Muscle layer of duodenum (tissue), 2 donors: ENCODE data around the gene DHTKD1.

ENCODE experiments used
- H3K27ac ChIP-seq: one replicate; pipeline ENCODE4 v1.7.0; 2013; ENCODE audit warnings: mild to moderate bottlenecking, low read length
- H3K27me3 ChIP-seq: one replicate; pipeline ENCODE4 v1.7.0; 2013; ENCODE audit warnings: low read depth, mild to moderate bottlenecking, control low read depth, low read length
- H3K36me3 ChIP-seq, 2 donors: one replicate each; pipeline ENCODE4 v1.7.0; 2013; ENCODE audit warnings: low read length in 2 of 2, control low read depth in 1 of 2, mild to moderate bottlenecking in 1 of 2; ENCODE audit not compliant: insufficient read depth in 2 of 2, control insufficient read depth in 1 of 2
- H3K4me1 ChIP-seq, 2 donors: one replicate each; pipeline ENCODE4 v1.7.0; 2013; ENCODE audit warnings: low read length in 2 of 2, mild to moderate bottlenecking in 2 of 2, control low read depth in 1 of 2, moderate library complexity in 1 of 2; ENCODE audit not compliant: insufficient read depth in 2 of 2, control insufficient read depth in 1 of 2
- H3K4me3 ChIP-seq, 2 donors: one replicate each; pipeline ENCODE4 v1.7.0; 2013; ENCODE audit warnings: low read length in 2 of 2, low read depth in 1 of 2, mild to moderate bottlenecking in 1 of 2
- H3K9me3 ChIP-seq, 2 donors: one replicate each; pipeline ENCODE4 v1.7.0; 2013; ENCODE audit warnings: low read length in 2 of 2, control low read depth in 1 of 2, mild to moderate bottlenecking in 1 of 2; ENCODE audit not compliant: control insufficient read depth in 1 of 2
- donor health status: healthy.

DHTKD1 gene

DNA sequence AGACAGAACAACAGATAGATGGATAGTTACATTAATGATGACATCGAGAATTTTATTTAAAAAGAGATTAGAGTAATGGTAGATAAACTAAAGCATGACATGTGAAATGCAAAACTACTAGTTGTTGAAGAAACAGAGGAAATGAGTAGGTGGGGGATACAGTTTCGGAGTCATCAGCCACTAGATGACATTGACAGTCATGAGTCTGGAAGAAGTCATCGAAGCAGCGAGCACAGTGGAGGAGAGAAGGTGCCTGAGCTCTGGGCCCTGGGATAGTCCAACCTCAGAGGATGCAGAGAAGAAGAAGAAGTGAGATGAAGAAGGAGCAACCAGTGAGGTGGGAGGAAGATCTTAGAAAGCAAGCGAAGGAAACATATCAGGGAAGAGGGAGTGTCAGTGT, 40.5 kb downstream of the DHTKD1 start:
- Histone ChIP-seq H3K4me1 (no peaks in the 10 kb centered on the region), H3K27me3 (no peaks in the 10 kb centered on the region), H3K36me3 (peaks cover 5 to 65% of the 10 kb centered on the region in 2 donors), H3K9me3 (no peaks in the 10 kb centered on the region), H3K4me3 (no peak overlapping the region), H3K27ac (no peak overlapping the region)

DNA sequence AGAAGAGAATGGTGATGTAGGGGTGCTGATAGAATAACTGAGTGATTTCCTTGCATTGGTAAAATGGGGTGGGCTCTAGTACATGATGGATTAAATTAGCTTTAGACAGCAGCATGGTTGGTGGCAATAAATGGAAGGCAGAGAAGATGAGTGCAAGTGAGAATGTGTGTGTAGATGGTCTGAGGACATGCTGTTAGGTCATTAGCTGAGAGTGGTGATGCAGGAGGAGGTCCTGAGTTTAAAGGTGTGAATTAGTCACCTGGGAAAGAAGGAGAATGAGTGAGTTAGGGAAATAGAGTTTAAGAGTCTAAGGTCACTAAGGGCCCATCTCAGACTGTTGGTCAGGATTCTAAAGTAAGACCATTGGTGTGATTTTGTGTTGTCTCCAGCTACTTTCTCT, 42.8 kb downstream of the DHTKD1 start:
- no peaks in the 10 kb centered on the region for H3K27me3 ChIP-seq
- no peaks in the 10 kb centered on the region for H3K9me3 ChIP-seq
- H3K4me1 ChIP-seq = no peaks in the 10 kb centered on the region
- H3K27ac ChIP-seq = no peak overlapping the region
- H3K36me3 ChIP-seq = peaks cover 0 to 56% of the 10 kb centered on the region in 2 donors
- H3K4me3 ChIP-seq = no peak overlapping the region

DNA sequence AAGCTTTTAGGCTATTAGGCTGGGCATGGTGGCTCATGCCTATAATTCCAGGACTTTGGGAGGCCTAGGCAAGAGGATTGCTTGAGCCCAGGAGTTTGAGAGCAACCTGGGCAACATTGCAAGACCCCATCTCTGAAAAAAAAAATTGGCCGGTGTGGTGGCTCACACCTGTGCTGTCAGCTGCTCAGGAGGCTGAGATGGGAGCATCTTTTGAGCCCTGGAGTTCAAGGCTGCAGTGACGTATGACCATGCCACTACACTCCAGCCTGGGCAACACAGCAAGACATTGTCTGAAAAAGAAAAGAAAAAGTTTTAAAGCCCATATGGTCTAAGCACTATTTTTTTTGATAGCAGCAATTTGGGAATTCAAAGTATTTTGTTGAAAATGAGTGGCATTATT, 44.9 kb downstream of the DHTKD1 start:
- Histone ChIP-seq H3K4me1 (no peaks in the 10 kb centered on the region), H3K4me3 (no peak overlapping the region), H3K27ac (no peak overlapping the region), H3K27me3 (no peaks in the 10 kb centered on the region), H3K36me3 (peaks cover 4 to 47% of the 10 kb centered on the region in 2 donors), H3K9me3 (no peaks in the 10 kb centered on the region)

DNA sequence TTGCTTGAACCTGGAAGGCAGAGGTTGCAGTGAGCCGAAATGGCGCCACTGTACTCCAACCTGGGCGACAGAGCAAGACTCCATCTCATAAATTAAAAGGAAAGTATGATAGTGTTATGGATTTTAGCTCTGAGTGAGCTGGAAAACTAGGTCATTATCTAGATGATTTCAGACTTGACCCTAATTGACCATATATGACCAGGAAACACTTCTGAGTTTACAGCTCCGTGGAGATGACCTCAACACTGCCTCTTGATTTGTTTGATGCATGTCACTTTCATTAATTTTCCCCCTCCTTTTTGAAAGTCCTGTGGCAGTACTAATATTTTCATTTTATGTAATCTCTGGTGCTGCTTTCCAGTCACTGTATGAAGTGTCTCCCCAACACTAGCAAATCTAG, 52.9 kb downstream of the DHTKD1 start:
- H3K36me3 ChIP-seq = peaks cover 8 to 34% of the 10 kb centered on the region in 2 donors
- H3K4me3 ChIP-seq = no peak overlapping the region
- H3K27ac ChIP-seq = no peak overlapping the region
- no peaks in the 10 kb centered on the region for H3K4me1 ChIP-seq
- H3K27me3 ChIP-seq = no peaks in the 10 kb centered on the region
- no peaks in the 10 kb centered on the region for H3K9me3 ChIP-seq

DNA sequence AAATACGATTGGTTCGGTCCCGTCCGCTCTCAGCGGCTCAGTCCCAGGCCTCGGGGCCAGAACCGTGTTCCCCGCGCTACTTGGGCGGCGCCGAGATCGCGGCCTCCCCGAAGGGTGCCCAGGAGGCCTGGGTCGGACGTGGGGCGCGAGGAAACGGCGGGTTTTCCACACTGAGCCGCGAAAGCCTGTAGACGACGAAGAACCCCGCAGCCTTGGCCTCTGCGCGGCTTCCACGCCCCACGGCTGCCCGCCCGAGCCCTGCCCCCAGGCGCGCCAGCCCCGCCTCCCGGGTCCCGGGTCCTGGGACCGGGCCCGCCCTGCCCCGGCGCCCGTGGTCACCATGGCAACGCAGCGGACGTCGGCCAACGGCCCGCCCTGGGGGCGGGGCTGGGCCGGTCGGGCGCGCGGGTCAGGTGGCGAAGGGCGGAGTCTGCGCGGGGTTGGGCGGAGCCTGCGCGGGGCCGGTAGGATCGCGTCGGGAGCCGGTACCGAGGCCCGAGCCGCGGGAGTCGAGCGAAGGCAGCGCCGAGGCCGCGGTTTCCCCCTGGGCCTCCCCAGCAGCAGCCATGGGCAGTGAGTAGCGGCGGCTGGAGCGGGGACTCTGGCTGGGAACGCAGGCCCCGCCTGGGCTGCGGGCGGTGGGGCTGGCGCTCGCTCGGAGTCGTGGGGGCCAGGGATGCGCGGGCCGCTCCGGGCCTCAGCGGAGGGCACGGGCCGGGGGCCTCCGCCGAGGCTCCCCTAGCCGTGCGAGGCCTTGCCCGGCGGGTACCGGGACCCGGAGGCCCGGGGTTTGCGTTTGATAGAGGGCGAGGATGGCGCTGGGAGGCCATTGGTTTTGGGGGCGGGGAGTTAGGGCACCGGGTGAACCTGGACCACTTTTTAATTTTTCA, 60.7 kb downstream of the DHTKD1 start, which contains the start of gene SEC61A2:
TSS of gene SEC61A2 (plus strand) at position 456 of the 890 bp plus-strand sequence. CDS start at position 567, 111 bp downstream.
- Histone ChIP-seq H3K36me3 (peaks cover 3 to 5% of the 10 kb centered on the region in 2 donors), H3K9me3 (no peaks in the 10 kb centered on the region), H3K4me1 (peaks cover 0 to 14% of the 10 kb centered on the region in 2 donors), H3K27ac (peak within 1 kb of the TSS; percentile 51), H3K4me3 (peak within 1 kb of the TSS; percentile 67 to 94), H3K27me3 (no peaks in the 10 kb centered on the region)

DNA sequence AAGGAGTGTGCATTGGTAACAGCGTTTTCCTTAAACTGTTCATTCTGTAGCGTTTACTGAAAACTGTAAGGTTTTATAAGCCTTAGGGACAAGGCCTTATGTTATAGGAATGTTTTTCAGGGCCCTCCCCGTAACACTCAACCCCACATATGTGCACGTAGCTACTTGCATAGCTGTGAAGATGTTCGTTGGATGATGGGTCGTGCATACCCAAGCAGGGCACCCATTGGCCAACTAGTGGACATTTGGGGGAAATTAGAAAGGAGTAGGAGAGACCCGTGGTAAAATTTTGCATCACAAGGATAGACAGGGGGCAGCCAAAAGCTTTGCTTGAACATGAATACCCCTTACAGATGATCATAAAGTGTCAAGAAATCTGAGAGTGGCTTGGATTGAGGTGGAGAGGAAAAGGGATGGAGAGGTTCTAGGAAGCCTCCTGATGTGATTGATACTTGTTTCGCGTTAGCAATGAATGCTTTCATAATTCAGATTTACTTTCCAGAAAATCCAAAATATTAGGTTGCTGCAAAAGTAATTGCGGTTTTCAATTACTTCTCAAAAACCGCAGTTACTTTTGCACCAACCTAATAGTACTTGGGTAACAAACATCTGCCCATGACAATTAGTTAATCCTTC, 61.6 kb downstream of the DHTKD1 start:
- H3K27me3 ChIP-seq = no peaks in the 10 kb centered on the region
- H3K4me3 ChIP-seq = peak overlapping the region; percentile 67 to 94
- no peaks in the 10 kb centered on the region for H3K9me3 ChIP-seq
- H3K4me1 ChIP-seq = peaks cover 0 to 14% of the 10 kb centered on the region in 2 donors
- H3K27ac ChIP-seq = peak overlapping the region; percentile 47
- H3K36me3 ChIP-seq = peaks cover 3 to 5% of the 10 kb centered on the region in 2 donors

DNA sequence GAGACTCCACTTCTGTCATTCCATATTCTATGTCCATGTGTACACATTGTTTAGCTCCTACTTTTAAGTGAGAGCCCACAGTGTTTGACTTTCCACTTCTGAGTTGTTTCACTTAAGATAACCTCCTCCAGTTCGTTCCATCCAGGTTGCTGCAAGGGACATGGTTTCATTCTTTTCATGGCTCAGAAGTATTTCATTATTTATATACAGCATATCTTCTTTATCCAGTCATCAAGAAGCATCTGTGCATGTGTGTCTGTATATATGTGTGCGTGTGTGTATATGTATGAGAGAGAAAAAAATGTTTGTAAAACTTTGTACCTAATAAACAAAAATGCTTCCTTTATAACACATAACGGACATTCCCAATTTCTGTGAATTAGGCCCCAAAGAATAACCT, 66.9 kb downstream of the DHTKD1 start:
- H3K27me3 ChIP-seq = no peaks in the 10 kb centered on the region
- peaks cover 0 to 6% of the 10 kb centered on the region in 2 donors for H3K4me1 ChIP-seq
- no peak overlapping the region for H3K27ac ChIP-seq
- peaks cover 10 to 21% of the 10 kb centered on the region in 2 donors for H3K36me3 ChIP-seq
- H3K4me3 ChIP-seq = no peak overlapping the region
- H3K9me3 ChIP-seq = no peaks in the 10 kb centered on the region

DNA sequence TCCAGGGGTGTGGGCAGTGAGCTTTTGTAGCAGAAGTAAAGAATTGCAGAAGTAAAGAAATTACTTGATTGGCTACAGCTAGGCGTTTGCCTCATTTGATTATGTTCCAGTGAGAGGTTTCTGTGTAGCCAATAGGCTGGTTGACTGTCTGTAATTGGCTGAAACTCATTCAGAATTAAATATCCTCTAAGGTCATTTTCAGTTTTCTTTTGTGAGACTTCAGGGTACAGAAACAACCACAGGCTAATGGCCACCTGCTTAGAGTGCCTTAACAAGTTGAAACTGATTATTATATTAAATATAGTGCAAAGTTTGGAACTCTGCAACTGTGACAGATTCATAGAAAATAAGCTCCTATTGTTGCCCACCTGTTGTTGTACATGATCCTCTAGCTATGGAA, 71.3 kb downstream of the DHTKD1 start:
- Histone ChIP-seq H3K9me3 (no peaks in the 10 kb centered on the region), H3K27me3 (no peaks in the 10 kb centered on the region), H3K36me3 (peaks cover 15 to 48% of the 10 kb centered on the region in 2 donors), H3K4me1 (no peaks in the 10 kb centered on the region), H3K27ac (no peak overlapping the region), H3K4me3 (no peak overlapping the region)

DNA sequence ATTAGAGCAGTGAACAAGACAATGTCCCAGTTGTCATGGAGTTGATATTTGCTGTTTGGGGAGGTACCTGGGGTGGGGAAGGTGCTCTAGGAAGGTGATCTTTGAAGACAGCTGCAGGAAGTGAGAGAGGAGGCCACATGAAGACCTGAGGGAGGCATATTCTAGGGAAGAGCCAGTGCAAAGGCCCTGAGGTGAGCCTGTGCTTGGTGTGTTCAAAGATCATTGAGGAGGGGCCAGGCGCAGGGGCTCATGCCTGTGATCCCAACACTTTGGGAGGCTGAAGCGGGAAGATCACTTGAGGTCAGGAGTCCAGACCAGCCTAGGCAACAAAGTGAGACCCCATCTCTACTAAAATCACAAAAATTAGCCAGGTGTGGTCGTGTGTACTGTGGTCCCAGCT, 75.8 kb downstream of the DHTKD1 start:
- no peak overlapping the region for H3K4me3 ChIP-seq
- peaks cover 12 to 33% of the 10 kb centered on the region in 2 donors for H3K36me3 ChIP-seq
- no peaks in the 10 kb centered on the region for H3K27me3 ChIP-seq
- no peaks in the 10 kb centered on the region for H3K9me3 ChIP-seq
- H3K27ac ChIP-seq = no peak overlapping the region
- H3K4me1 ChIP-seq = no peaks in the 10 kb centered on the region

DNA sequence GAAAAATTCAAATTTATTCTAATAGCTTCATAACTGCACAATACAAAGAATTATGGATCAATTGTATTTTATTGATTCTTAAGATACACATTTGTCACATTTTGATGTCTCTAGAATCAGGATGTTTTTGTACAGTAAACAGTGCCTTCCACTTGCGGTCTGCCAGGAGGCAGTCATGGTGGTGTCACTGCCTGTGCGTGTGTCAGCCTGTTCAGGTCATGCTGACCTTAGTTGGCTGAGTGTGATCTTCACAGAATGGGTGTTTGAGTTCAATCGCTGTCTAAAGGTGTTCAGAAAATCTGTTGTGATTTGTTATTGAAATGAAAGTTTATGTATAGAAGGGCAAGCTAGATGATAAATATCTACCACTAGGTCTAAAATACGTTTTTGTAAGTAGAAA, 81.4 kb downstream of the DHTKD1 start:
- no peaks in the 10 kb centered on the region for H3K27me3 ChIP-seq
- no peaks in the 10 kb centered on the region for H3K4me1 ChIP-seq
- H3K36me3 ChIP-seq = peaks cover 9 to 20% of the 10 kb centered on the region in 2 donors
- H3K9me3 ChIP-seq = no peaks in the 10 kb centered on the region
- no peak overlapping the region for H3K4me3 ChIP-seq
- no peak overlapping the region for H3K27ac ChIP-seq

DNA sequence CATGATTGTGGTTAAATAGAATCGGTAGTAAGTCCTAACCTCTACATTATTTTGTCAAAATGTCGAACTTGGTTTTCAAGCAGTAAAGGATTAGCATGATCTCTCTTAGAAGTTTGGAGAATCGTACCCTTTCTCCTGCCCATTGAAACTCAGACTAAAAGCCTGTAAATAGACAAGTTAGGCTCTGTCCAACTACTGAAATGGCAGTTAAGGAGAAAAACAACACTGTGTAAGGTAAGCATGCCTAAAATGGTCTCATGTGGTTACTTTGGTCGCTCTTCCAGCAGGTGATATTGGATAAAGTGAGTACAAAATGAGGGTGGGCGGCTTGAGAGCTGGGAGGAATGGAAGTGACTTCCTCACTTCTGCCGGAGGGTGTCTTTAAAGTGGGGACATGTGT, 85.8 kb downstream of the DHTKD1 start:
- Histone ChIP-seq H3K27ac (no peak overlapping the region), H3K4me3 (no peak overlapping the region), H3K4me1 (no peaks in the 10 kb centered on the region), H3K36me3 (peaks cover 14 to 42% of the 10 kb centered on the region in 2 donors), H3K9me3 (no peaks in the 10 kb centered on the region), H3K27me3 (no peaks in the 10 kb centered on the region)
